OCI-LY7 (cell line): ENCODE data around the gene KLK1. TPM values are rescaled to one million over a fixed set of nuclear protein-coding genes. Genes with fewer than 3 reads are reported as not detected.

Experiments
- BruUV-seq: library from RNA; stranded (reverse); fragments of 400-500 nt; replicated peaks from 2 replicates; lab custom pipeline; 2021; lab: Mats Ljungman, UMichigan
- CTCF ChIA-PET: fragments of 300-600 bp; sonication (Branson Sonifier 250); formaldehyde crosslinking; loops from one replicate; lab custom pipeline; 2022; ENCODE audit warnings: antibody characterized with exemption; ENCODE audit not compliant: unreplicated experiment; lab: Charles Lee
- POLR2A ChIA-PET: fragments of 300-600 bp; sonication (Branson Sonifier 250); formaldehyde crosslinking; loops from one replicate; lab custom pipeline; 2022; ENCODE audit warnings: antibody characterized with exemption; lab: Charles Lee
- DNase-seq: peaks from one replicate; pipeline ENCODE4 v3.0.0-alpha.2; 2015; ENCODE audit warnings: low spot score
- H2AFZ ChIP-seq: fragments of 200-600 bp; sonication (generic), shearing (Covaris generic); 2 replicates; pipeline ENCODE4 v1.6.1; 2014; ENCODE audit warnings: mild to moderate bottlenecking, antibody characterized with exemption, low read length, moderate library complexity
- H3K27ac ChIP-seq: fragments of 200-600 bp; sonication (generic); 2 replicates; pipeline ENCODE4 v1.5.1; 2014; ENCODE audit warnings: mixed run types, low read depth, mild to moderate bottlenecking, moderate library complexity, low read length, inconsistent platforms; ENCODE audit not compliant: poor library complexity, severe bottlenecking
- H3K36me3 ChIP-seq: fragments of 200-600 bp; sonication (generic); 2 replicates; pipeline ENCODE4 v1.6.1; 2014; ENCODE audit warnings: mild to moderate bottlenecking, antibody characterized with exemption, low read length, moderate library complexity, mixed read lengths; ENCODE audit not compliant: insufficient read depth
- H3K4me1 ChIP-seq: fragments of 200-600 bp; sonication (generic); 2 replicates; pipeline ENCODE4 v1.5.1; 2014; ENCODE audit warnings: mild to moderate bottlenecking, low read length; ENCODE audit not compliant: insufficient read depth, poor library complexity, severe bottlenecking
- H3K4me2 ChIP-seq: fragments of 200-600 bp; sonication (generic); 2 replicates; pipeline ENCODE4 v1.6.1; 2014; ENCODE audit warnings: mild to moderate bottlenecking, low read length
- H3K4me3 ChIP-seq: fragments of 200-600 bp; sonication (generic); 2 replicates; pipeline ENCODE4 v1.5.1; 2014; ENCODE audit warnings: mild to moderate bottlenecking, low read depth, low read length; ENCODE audit not compliant: poor library complexity, severe bottlenecking
- H3K79me2 ChIP-seq: fragments of 200-600 bp; sonication (generic); 2 replicates; pipeline ENCODE4 v1.6.1; 2016; ENCODE audit warnings: low read depth, mild to moderate bottlenecking, low read length, moderate library complexity, mixed read lengths; ENCODE audit not compliant: insufficient read depth
- H3K9me2 ChIP-seq: fragments of 200-600 bp; sonication (generic); 2 replicates; pipeline ENCODE4 v1.6.1; 2016; ENCODE audit warnings: mild to moderate bottlenecking, low read length, mixed read lengths; ENCODE audit not compliant: insufficient read depth
- H3K9me3 ChIP-seq: fragments of 200-600 bp; sonication (generic); 2 replicates; pipeline ENCODE4 v1.6.1; 2014; ENCODE audit warnings: mild to moderate bottlenecking, mixed run types, low read length, mixed read lengths
- H4K20me1 ChIP-seq: fragments of 200-600 bp; sonication (generic); 2 replicates; pipeline ENCODE4 v1.6.1; 2014; ENCODE audit warnings: mild to moderate bottlenecking, antibody characterized with exemption, low read length, moderate library complexity, mixed read lengths; ENCODE audit not compliant: insufficient read depth
- CTCF ChIP-seq: fragments of 200-600 bp; sonication (generic); conservative IDR thresholded peaks from 2 replicates; pipeline ENCODE4 v1.5.1; 2014; ENCODE audit warnings: mild to moderate bottlenecking, antibody characterized with exemption, low read length, moderate library complexity, mixed read lengths
- EZH2phosphoT487 ChIP-seq: fragments of 200-600 bp; sonication (generic); IDR thresholded peaks from 2 replicates; pipeline ENCODE4 v1.6.1; 2018; ENCODE audit warnings: low read depth, borderline replicate concordance, mild to moderate bottlenecking, mixed run types, antibody characterized with exemption, low read length, moderate library complexity, mixed read lengths
- intact Hi-C: fragments of 100-400 bp; cut with micrococcal nuclease; formaldehyde crosslinking; loops from one replicate; pipeline ENCODE4 v1.10.0; 2022; ENCODE audit not compliant: unreplicated experiment
- total RNA-seq, 2 experiments: library from RNA; depleted of rRNA in 1 of 2; stranded (reverse); fragments of >200 nt in 1 of 2; shearing (Covaris generic) in 1 of 2; gene quantifications; 2 replicates each; pipeline ENCODE4 v1.2.3, GENCODE V29; 2014 to 2022

KLK1 gene
- total RNA-seq, 2 experiments from 2014 or later: 5.1 TPM; not detected in 1

DNA sequence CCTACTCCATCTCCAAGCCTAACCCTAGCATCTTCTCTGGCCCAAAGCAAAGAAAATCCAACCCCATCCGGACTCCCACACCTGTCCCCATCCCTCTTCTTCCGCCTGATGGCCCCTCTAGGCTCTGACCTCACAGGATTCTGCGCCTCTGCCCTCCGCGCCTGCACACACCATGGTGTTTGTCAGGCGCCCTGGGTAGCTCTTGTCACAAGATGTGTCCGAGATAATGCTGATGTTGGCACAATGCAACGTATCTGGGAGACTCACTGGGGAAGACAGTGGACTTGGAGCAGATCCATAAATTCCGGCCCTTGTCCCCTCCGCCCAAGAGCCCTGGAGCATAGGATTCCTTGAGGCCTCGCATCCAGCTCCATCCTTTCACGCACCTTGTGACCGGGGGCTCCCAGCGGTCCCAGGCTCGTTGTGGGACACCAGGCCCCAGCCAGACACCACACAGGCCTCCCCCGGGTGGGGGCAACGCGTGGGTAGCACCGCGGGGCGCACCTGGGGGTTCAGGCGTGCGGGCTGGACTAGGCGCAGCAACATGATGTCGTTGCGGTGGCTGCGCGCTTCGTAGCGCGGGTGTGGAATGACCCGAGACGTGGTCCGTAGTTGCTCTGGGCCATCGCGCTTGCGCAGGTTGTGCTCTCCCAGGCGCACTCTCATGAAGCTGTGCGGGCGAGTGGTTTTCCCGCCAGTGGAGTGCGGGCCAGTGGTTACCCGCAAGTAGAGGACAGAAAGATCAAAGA is 3.1 kb upstream of the KLK1 start:
- Histone ChIP-seq H3K9me2 (no peaks in the 10 kb centered on the region), H3K9me3 (no peaks in the 10 kb centered on the region), H4K20me1 (no peaks in the 10 kb centered on the region), H3K4me1 (no peaks in the 10 kb centered on the region), H3K79me2 (no peaks in the 10 kb centered on the region), H3K36me3 (no peaks in the 10 kb centered on the region), H2AFZ (no peak overlapping the region), H3K4me2 (no peak overlapping the region), H3K27ac (no peak overlapping the region), H3K4me3 (no peak overlapping the region)
- BruUV-seq: no TSS peak
- POLR2A ChIA-PET: no interaction called here
- no peak for TF ChIP-seq CTCF
- TF ChIP-seq EZH2phosphoT487: no peak
- no peak for DNase-seq
- CTCF ChIA-PET: no interaction called here
- intact Hi-C loops: no loop called here

GRCh38 chr19:50822661-50823208 is 852 bp downstream of the KLK1 start:
- no peaks in the 10 kb centered on the region for H3K79me2 ChIP-seq
- BruUV-seq: no TSS peak
- no peak overlapping the region for H3K27ac ChIP-seq
- no peak for DNase-seq
- H4K20me1 ChIP-seq: no peaks in the 10 kb centered on the region
- intact Hi-C loops: no loop called here
- H3K4me3 ChIP-seq: no peak overlapping the region
- CTCF ChIA-PET: no interaction called here
- peaks cover 30% of the 10 kb centered on the region for H3K4me1 ChIP-seq
- TF ChIP-seq EZH2phosphoT487: no peak
- no peak for TF ChIP-seq CTCF
- H3K9me3 ChIP-seq: no peaks in the 10 kb centered on the region
- H3K9me2 ChIP-seq: no peaks in the 10 kb centered on the region
- H2AFZ ChIP-seq: no peak overlapping the region
- POLR2A ChIA-PET: no interaction called here
- no peak overlapping the region for H3K4me2 ChIP-seq
- H3K36me3 ChIP-seq: no peaks in the 10 kb centered on the region

- ChIA-PET CTCF (no interaction called here), POLR2A (no interaction called here)
- intact Hi-C loops: no loop called here
- Histone ChIP-seq H3K79me2 (no peaks in the 10 kb centered on the region), H3K4me1 (peaks cover 30% of the 10 kb centered on the region), H3K9me3 (no peaks in the 10 kb centered on the region), H3K4me3 (no peak overlapping the region), H2AFZ (no peak overlapping the region), H3K4me2 (no peak overlapping the region), H3K9me2 (no peaks in the 10 kb centered on the region), H3K36me3 (no peaks in the 10 kb centered on the region), H3K27ac (no peak overlapping the region), H4K20me1 (no peaks in the 10 kb centered on the region)
- no peak for DNase-seq
- TF ChIP-seq EZH2phosphoT487 (no peak), CTCF (no peak)
- no TSS peak for BruUV-seq
Measured at GRCh38 chr19:50821622-50822021, 2.0 kb downstream of the KLK1 start.
